ENCODE data around the gene CCNL1.

GRCh38 chr3:157148196-157148889 is 11.6 kb downstream of the CCNL1 start:
- TF ChIP-seq GATA3 (IDR thresholded peaks at IDR 0.05; ENCODE audit: low read depth, low read length): no peak
- no peak for TF ChIP-seq GATA2 (IDR thresholded peaks at IDR 0.05; ENCODE audit: low read depth, low read length)

All from SH-SY5Y (cell line).